GM21515 (cell line): ENCODE data around the gene CPT1B.
"Not testable (repeated sequence)": the region's sequence is repeated elsewhere in the genome, so short reads cannot be mapped to it uniquely, and the experiment has no call there.

Experiments
- ATAC-seq: cut with Tn5 transposase; IDR thresholded peaks from one replicate; pipeline ENCODE4 v1.9.1; 2021; ENCODE audit not compliant: unreplicated experiment

Gene CPT1B

DNA sequence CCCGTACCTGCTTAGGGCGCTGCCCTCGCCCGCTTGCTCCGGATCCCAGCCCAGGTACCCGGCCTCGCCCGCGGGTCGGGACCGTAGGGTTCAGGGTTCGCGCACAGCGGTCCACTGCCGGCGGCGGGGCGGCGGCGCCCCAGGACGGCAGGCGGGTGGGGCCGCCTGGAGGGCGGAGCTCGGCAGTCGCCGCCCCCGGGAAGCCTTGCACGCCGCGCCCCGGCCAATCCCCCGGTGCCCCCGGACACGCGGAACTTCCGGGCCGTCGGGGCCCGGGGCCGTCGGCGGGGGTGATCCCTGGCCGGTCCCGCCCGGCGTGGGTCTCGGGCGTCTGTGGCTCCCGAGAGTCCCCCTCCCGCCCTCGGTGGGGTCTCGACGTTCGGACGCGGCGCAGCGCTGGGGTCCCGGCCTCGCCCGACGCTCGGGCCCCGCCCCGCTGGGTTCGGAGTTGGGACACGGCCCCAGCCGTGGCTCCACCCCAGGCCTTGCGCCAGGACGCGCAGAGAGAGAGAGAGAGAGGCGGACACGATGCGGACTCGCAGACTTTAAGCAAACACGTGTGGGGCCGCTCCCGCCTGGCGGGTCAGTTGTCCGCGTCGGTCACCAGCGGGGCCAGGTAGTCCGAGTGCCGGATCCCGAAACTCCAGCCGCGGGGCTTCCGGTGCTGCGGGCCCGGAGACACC lies 48.2 kb downstream of the CPT1B start, which contains the start of gene TYMP:
TYMP (minus strand) TSS at position 116 of the 683 bp plus-strand sequence. CDS start 303 bp downstream, outside the sequence.
- peak; percentile 20 for ATAC-seq

DNA sequence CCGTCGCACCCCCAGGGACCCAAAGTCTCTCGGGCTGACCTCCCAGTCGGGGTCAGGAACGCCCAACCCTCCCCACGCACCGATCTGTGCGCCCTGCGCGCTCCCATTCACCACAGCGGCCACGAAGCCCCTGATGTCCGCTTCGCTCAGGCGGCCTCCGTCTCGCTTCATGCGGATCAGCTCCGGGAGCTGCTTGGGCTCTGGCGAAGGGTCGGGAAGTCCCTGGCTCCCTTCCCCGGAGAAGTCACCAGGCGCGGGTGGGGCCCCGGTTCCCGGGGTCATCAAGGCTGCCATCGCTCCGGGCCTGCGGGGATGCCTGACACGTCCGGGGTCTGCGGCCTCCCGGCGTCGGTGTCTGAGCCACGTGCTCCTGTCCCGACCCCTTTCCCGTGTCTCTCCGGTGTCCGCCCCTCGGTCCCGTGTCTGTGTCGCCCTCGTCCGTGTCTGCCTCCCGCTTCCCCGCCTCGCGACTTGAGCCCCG lies 48.8 kb downstream of the CPT1B start:
- no peak for ATAC-seq

DNA sequence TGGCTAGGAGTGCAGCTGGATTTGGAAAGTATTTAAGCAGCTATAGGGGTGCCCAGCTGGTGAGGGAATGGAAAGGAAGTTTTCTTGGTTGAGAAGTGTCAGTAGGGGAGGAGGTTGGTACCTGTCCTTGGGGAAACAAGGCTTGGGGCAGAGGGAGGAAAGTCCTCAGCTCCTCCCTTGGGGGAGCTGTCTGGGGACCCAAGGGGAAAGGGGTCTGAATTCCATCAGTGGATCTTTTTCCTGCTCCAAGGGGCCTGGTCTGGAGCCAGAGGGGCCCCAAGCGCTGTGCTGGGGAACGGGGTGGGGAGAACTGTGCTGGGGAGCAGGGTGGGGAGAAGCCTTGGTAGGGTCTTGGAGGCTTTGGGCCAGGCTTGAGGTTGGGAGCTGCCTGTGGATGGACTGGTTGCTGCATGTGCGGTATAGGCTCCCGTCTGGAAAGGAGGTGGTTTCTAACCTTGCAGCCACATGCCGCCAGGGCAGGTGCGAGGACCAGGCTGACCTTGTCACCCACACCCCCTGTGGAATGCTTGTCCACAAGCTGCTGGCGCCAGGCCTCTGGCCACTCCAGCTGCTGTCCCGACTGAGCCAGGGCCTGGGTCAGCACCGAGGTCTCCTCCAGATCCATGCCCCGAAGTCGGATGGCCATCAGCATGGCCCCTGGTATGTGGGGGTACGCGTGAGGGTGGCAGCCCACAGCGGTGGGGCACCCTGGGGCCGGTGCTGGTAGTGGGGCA lies 49.4 kb downstream of the CPT1B start:
- ATAC-seq: no peak

DNA sequence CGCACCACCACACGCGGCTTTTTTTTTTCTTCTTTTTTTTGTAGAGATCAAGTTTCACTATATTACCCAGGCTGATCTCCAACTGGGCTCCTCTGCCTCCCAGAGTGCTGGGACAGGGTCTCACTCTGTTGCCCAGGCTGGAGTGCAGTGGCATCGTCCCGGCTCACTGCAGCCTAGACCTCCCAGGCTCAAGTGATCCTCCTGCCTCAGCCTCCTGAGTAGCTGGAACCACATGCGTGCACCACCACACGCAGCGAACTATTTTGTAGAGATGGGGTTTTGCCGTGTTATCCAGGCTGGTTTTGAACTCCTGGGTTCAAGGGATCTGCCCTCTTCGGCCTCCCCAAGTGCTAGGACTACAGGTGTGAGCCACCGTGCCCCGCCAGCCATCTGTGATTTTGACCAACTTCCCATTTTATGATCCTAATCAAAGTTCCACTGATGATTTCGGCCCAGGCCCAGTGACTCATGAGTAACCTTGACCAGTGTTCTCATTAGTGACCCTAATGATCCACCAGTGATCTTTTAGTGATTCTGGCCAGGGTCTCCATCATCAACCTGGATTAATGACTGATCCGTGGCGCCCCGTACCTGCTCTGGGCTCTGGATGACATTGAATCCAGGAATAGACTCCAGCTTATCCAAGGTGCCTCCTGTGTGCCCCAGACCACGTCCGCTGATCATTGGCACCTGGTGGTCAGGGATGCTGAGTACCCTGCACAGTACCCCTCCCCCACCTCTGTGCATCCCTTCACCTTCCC lies 50.1 kb downstream of the CPT1B start:
- ATAC-seq: no peak

DNA sequence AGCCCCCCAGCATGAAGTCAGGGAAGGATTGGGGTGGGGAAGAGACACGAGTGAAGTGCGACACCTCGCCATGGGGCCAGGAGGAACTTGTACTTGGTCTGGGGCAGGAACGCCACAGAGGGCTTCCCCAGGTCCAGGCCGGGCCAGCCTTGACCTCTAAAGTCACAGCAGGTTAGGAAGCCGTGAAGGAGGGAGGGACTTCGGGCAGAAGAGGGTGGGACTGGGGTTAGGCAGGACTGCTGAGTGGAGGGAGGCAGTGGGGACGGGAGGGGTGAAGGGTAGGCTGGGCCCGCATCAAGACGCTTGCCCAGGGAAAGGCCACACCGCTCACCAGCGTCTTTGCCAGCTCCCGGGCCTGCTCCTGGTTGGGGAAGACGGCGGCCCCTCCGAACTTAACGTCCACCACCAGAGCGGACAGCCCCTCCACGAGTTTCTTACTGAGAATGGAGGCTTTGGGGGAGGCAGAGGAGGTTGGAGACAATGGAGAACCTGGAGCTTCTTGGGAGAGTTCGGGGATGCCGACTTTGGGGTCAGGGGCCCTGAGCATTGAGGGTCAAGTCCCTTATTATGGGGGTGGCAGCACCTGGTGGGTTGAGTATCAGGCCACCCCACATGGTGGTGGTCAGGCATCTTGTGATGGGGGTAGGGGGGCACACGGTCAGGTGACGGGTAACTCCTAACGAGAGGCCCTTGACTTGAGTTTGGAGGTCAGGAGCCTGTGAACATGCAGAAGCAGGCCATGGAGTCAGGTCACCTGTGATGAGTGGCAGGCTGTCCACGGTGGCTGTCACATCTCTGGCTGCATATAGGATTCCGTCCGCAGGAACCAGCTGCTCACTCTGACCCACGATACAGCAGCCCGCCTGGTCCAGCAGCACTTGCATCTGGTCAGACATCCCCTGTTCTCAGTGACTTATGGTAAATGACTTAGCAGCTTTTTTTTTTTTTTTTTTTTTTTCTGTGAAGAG lies 51.1 kb downstream of the CPT1B start:
- no peak for ATAC-seq

DNA sequence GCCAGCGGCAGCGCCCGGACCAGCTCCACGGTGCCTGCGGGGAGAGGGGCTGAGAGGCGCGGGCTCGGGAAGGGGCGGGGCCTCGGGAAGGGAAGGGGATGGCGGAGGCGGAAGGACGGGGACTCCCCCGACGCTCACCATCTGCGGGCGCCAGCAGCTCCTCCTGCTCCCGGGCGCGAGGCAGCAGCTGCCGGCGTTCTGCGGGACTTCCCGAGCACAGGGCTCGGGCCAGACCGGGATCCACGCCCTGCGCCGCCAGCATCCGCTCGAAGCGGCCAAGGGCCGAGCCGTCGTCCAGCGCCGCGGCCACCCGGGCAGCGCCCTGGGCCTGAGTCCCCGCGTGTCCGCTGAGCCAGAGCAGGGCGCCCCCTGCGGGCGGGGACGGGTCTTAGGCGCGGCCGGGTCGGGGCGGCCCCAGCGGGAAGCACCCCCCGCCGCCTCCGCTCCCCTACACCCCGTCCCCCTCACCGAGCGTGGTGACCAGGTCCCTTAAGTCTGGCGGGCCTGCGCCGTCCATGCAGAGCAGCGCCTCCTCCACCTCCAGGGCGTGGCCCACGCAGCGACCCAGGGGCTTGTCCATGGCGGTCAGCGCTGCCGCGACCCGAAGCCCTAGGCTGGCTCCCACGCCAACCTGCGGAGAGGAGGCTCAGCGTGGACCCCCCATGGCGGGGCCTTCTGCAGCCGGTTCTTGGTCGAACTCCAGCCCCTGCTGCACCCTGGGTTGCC lies 52.0 kb downstream of the CPT1B start:
- ATAC-seq: peak; percentile 24

DNA sequence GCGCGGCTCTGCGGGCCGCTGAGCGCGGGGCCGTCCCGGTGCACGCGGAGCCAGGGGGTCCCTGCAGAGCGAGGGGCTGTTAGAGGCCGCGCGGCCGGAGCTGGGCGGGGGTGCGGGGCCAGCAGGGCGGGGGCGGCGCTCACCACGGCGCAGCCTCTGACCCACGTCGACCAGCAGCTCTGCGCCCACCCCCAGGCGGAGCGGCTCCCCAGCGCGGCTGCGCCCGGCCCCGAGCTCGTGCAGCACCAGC lies 52.4 kb downstream of the CPT1B start:
- peak; percentile 19 for ATAC-seq

DNA sequence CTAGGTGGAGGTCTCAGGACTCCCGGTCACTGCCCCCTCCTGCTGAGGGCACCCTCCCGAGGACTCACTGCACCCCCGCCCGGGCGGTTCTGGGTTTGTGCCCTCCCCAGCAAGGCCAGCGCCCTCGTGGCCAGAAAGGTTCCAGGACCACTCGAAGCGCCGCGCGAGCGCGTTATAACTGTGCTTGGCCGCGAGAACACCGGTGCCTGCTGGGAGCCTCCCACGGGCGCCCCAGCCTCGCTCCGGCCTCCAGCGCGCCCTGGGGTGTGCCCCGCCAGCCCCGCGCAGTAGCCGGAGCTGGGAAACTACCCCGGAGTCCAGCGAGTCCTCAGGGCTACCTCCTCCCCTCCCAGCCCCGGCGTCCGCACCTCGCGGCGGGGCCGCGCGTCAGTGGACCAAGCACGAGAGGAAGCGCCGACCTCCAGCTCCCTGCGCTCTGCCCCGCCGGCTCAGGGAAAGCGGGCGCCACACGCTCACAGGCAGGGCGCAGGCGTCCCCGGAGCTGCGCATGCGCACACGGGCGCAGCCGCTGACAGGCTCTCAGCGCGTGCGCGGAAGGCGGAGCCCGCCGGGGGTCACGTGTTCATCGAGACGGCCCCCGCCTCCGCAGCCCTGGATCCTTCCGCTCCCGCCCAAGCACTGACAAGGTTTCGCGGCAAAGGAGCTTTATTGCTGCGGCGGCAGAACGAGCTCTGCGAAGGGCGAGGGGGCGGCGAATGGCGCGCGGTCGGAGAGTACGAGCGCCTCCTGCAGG lies 52.9 kb downstream of the CPT1B start, which contains the start of gene SCO2:
SCO2 (minus strand) TSS at position 495 of the 754 bp plus-strand sequence. CDS start 1,187 bp downstream, outside the sequence.
- peak; percentile 32 for ATAC-seq

DNA sequence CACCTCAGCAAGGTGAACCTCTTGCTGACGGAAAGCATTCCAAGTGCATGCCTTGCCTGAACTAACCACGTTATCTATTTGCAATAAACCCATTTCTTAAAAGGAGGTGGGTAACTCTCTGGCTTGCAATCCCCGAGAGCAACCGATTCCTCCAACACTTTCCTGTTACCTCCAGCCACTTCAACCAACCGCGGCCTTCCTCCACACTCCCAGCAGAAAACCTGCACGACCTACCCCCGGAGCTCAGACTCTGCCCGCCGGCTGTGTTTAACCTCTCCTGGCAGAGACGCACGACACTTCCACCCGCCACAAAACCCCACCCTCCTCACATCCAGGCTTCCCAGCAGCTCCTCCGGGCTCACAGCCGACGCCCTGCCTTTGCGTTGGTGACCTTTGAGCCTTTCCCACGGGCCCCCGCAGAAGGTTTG lies 53.5 kb downstream of the CPT1B start:
- ATAC-seq: no peak

DNA sequence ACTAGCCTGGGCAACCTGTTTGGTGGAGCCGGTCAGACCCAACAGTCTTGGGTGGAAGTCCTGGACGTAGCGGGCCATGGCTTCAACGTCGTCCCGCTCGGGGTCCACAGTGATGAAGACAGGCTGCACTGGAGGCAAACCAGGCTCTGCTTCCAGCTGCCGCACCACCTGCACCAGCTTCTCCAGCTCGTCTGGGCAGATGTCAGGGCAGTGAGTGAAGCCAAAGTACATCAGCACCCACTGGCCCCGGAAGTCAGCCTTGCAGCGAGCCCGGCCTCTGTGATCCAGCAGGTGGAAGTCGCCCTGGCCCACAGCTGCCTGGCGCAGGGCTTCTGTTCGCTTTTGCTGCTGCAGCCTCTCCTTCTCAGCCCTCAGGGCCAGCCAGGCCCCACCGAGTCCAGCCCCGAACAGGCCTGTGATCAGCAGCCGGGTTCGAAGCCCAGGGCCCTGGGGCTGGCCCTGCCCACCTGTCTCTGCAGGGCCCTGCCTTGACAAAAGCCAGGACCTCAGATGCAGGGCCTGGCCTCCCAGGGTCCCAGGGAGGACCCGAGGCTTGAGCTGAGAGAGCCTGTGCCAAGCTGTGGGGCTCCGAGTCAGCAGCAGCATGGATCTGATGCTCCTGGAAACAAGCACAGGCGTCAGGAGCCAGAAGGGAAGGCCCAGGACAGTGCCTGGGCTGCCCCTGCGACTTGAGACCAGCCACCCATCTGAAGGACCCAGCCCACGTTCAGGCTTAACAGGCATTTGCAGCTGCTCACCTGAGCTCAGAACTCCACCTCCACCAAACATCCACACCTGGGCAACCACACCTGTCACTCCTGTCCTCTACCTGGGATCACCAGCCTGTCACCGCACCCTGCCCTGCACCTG lies 54.2 kb downstream of the CPT1B start:
- ATAC-seq: no peak

DNA sequence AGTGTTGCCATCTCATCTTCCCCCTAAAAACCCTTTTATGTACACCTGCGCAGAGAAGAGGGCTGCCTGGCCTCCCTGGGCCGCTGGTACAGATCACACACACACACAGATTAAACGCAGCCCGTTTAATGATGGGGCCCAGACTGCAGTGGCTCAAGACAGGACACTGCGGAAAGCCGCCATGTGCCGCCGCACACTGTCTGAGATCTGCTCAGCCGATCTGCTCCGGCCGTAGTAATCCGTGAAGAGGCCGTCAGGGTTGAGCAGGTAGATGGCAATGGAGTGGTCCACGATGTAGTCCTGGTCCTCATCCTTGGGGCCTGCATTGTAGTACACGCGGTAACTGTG lies 54.8 kb downstream of the CPT1B start:
- ATAC-seq: no peak

DNA sequence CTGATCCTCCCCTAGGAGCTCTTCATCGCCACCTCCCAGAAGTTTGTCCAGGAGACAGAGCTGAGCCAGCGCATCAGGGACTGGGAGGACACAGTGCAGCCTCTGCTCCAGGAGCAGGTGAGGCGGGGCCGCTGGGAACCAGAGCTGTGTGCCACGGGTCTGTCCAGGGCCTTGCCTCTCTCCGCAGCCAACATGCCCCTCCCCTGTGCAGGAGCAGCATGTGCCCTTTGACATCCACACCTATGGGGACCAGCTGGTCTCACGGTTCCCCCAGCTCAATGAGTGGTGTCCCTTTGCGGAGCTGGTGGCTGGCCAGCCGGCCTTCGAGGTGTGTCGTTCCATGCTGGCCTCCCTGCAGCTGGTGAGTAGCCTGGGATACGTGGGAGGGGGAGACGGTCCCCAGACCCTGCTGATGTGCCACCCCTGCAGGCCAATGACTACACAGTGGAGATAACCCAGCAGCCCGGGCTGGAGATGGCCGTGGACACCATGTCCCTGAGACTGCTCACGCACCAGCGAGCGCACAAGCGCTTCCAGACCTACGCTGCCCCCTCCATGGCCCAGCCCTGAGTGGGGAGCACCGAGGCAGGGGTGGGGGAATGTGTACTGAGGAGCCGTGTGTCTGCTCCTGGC lies 55.3 kb downstream of the CPT1B start:
- no peak for ATAC-seq

DNA sequence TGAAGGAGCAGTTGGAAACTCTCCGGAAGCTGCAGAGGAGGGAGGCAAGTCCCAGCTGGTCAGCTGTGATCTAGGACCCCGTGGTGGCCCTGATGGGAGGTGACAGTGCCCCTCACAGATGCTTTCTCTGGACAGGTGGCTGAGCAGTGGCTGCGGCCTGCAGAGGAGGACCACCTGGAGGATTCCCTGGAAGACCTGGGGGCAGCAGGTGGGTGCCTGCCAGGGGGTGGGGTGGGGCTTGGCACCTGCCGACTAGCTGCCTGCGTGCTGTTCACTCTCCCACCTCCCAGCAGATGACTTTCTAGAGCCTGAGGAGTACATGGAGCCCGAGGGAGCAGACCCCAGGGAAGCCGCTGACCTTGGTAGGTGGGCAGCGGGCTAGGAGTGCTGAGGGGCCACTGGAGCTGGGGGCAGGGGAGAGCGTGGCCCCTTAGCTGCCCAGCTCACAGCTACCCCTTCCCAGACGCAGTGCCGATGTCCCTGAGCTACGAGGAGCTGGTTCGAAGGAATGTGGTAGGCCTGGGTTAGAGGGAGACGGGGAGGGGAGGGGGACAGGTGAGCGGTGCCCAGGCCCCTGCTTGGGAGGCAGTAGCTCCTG lies 55.9 kb downstream of the CPT1B start:
- no peak for ATAC-seq

DNA sequence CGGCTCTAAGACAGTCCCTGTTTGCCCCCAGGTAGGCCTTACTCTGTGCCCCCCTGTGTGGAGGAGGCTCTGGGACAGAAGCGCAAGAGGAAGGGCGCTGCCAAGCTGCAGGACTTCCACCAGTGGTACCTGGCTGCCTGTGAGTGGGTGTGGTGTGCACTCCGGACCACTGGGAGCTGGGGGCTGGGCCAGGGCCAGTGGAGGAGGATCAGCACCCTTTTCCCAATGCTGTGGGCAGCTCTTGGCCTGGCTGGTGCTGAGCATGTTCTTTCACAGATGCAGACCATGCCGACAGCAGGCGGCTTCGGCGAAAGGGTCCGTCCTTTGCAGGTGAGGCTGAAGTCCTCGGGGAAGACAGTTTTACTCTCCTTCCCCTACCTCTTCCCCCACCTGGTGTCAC lies 56.5 kb downstream of the CPT1B start:
- no peak for ATAC-seq

DNA sequence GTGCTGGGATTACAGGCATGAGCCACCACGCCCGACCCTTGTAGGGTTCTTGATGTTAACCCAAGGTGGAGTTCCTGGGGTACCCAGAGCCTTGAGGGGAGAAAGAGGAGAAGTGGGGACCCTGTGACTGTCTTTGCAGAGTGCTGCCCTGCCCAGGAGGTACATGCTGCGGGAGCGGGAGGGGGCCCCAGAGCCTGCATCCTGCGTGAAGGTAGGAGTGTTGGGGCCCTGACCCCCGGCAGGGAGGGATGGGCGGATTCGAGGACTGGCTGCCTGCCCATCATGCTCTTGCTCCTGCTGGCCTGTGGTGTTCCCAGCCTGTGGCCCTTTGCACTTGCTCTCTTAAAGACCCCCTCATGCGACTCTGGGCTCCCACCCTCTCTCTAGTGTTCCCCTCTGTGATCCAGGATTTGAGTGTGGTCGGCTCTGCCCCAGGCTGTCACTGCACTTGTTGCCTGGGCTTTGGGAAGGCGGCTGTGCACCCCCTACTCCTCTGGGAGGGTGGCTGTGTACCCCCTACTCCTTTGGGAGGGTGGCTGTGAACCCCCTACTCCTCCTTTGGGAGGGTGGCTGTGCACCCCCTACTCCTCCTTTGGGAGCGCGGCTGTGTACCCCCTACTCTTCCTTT lies 57.3 kb downstream of the CPT1B start:
- ATAC-seq: no peak

DNA sequence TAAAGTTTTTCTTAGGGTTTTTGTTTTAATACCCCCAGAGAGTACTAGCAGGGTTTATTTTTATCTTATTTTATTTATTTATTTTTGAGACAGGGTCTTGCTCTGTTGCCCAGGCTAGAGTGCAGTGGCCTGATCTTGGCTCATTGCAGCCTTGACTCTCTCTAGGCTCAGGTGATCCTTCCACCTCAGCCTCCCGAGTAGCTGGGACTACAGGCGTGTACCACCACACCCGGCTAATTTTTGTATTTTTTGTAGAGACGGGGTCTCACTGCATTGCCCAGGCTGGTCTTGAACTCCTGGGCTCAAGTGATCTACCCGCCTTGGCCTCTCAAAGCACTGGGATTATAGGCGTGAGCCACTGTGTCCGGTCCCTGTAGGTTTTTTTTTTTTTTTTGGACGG lies 58.0 kb downstream of the CPT1B start:
- not testable (repeated sequence) for ATAC-seq

DNA sequence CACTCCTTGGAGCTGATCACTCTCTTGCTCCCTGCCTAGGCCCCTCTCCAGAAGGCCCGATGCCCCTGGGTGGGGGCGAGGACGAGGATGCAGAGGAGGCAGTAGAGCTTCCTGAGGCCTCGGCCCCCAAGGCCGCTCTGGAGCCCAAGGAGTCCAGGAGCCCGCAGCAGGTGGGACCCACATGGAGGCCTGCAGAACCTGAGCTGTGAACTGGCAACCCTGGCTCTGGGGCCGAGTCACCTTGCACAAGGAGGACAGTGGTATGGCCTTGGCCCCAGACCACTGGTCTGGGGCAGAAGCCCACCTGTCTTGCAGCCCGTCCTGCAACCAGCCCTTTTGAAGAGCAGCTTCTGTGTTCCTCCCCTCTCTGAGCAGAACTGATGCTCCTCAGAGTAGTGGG lies 59.1 kb downstream of the CPT1B start:
- ATAC-seq: no peak
